Stimulated activated CD8-positive, alpha-beta memory T cell treated with anti-CD3 and anti-CD28 coated beads, Interleukin-15, amount 100 ng/mL, for 24 hours (primary cell): Measurements from ENCODE around the gene DSP.
A peak's percentile ranks its signal among the peaks of the same experiment; 100 is the strongest.

ENCODE experiments used
- DNase-seq: peaks from one replicate; pipeline ENCODE4 v3.0.0-alpha.2; 2020; ENCODE audit warnings: low read depth

DSP gene

GRCh38 chr6:7559651-7560385, 18.3 kb downstream of the DSP start:
- DNase-seq: no peak

- DNase-seq: no peak
Observed at GRCh38 chr6:7561153-7561964, 19.9 kb downstream of the DSP start.

- no peak for DNase-seq
Observed at GRCh38 chr6:7562769-7563168, 21.3 kb downstream of the DSP start.

- no peak for DNase-seq
Observed at GRCh38 chr6:7566107-7566506, 24.6 kb downstream of the DSP start.

GRCh38 chr6:7566617-7567173, 25.2 kb downstream of the DSP start:
- no peak for DNase-seq

GRCh38 chr6:7568021-7568420, 26.6 kb downstream of the DSP start:
- no peak for DNase-seq

GRCh38 chr6:7569082-7569481, 27.6 kb downstream of the DSP start:
- DNase-seq: no peak

- DNase-seq: no peak
Observed at GRCh38 chr6:7572213-7572943, 30.9 kb downstream of the DSP start.

- no peak for DNase-seq
Observed at GRCh38 chr6:7574500-7574899, 33.0 kb downstream of the DSP start.

GRCh38 chr6:7578516-7578915, 37.0 kb downstream of the DSP start:
- DNase-seq: no peak

- DNase-seq: no peak
Observed at GRCh38 chr6:7578931-7579330, 37.5 kb downstream of the DSP start.

GRCh38 chr6:7579851-7580250, 38.4 kb downstream of the DSP start:
- DNase-seq: no peak

- no peak for DNase-seq
Observed at GRCh38 chr6:7580537-7580926, 39.1 kb downstream of the DSP start.

GRCh38 chr6:7580927-7581618, 39.6 kb downstream of the DSP start:
- no peak for DNase-seq

GRCh38 chr6:7585287-7585930, 43.9 kb downstream of the DSP start:
- DNase-seq: no peak

- no peak for DNase-seq
Observed at GRCh38 chr6:7587631-7588100, 46.2 kb downstream of the DSP start.

- no peak for DNase-seq
Observed at GRCh38 chr6:7588506-7588905, 47.0 kb downstream of the DSP start.

- no peak for DNase-seq
Observed at GRCh38 chr6:7589221-7589620, 47.8 kb downstream of the DSP start.

GRCh38 chr6:7589949-7590917, 48.8 kb downstream of the DSP start, which contains the start of gene SNRNP48:
TSS of gene SNRNP48 (plus strand) at chr6:7590198. CDS start at chr6:7590258, 60 bp downstream.
- DNase-seq: peak; percentile 73

GRCh38 chr6:7590918-7591302, 49.4 kb downstream of the DSP start:
- no peak for DNase-seq
